ENCODE results near the gene ABCC8.

DNA sequence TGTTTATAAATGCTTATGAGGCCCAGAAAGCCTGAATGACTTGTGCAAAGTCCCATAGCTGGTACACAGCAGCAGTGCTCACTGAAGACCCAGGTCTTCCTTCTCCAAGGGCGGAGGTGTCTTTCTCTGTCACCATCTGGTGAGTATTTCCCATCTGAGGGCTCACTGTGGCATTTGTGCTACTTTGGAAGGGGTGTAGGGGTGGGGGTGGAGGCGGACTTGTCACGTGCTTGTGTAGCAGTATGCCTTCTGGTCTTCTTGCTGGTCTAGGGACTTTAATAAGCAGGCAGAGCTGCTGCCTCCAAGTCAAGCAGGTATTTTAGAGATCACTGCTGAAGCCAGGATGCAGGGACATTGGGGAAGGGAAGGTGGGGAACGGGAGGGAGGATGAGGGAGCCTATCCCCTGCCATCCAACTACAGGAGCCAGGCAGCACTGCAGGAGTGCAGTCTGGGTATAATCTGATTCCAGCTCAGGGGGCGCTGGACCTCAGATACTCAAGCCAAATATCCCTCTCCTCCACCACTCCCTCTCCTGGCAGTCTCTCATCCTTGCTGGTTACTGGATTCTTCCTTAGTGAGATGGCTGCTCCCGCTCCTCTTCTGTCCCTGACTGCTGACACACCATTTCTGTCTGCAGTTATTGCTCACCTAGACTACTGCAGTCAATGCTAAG lies 3.4 kb downstream of the ABCC8 start:
- TF ChIP-seq POLR2A (IDR thresholded peaks at IDR 0.05; ENCODE audit: low read length) (no peak), GATA1 (IDR thresholded peaks at IDR 0.05; ENCODE audit: low read depth, low read length) (no peak)

Measured in erythroblast (primary cell).